Astrocyte (in vitro differentiated cells and primary cell): ENCODE data around the gene PTPRK.

Experiments used
- EZH2 ChIP-seq: IDR thresholded peaks from 2 replicates; pipeline ENCODE4 v1.6.1; 2012; ENCODE audit warnings: mild to moderate bottlenecking, low read length, inconsistent platforms; ENCODE audit not compliant: insufficient read depth
- TF ChIP-seq, protein P1 (sequence below): IDR thresholded peaks from 2 replicates; pipeline ENCODE4 v1.5.1; 2011; ENCODE audit warnings: low read depth, mild to moderate bottlenecking, inconsistent platforms, low read length, moderate library complexity; ENCODE audit not compliant: insufficient read depth

DNA sequence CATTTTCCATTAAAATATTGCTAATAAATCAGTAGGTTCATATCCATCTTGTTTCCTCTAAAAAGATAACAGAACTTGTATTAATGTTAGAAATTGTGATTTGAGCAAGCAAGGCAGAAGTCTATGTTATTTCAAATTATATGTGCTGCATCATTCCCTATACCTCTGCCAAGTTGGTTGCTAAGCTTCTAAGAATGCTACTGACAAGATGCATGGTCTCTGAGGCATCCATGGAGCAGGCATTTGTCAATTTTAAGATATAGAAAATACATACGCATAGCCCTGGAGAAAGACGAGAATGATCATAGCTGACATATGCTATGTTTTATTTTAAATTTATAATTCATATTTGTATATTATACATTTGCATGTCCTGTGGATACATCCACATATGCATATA lies 451.2 kb downstream of the PTPRK start:
- TF ChIP-seq EZH2, result no peak
- TF ChIP-seq, protein P1, sequence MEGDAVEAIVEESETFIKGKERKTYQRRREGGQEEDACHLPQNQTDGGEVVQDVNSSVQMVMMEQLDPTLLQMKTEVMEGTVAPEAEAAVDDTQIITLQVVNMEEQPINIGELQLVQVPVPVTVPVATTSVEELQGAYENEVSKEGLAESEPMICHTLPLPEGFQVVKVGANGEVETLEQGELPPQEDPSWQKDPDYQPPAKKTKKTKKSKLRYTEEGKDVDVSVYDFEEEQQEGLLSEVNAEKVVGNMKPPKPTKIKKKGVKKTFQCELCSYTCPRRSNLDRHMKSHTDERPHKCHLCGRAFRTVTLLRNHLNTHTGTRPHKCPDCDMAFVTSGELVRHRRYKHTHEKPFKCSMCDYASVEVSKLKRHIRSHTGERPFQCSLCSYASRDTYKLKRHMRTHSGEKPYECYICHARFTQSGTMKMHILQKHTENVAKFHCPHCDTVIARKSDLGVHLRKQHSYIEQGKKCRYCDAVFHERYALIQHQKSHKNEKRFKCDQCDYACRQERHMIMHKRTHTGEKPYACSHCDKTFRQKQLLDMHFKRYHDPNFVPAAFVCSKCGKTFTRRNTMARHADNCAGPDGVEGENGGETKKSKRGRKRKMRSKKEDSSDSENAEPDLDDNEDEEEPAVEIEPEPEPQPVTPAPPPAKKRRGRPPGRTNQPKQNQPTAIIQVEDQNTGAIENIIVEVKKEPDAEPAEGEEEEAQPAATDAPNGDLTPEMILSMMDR, result no peak
